GM12878 (cell line): Measurements from ENCODE around the gene CCS. TPM values are rescaled to one million over a fixed set of nuclear protein-coding genes. Genes with fewer than 3 reads are reported as not detected.

Experiments
- ATAC-seq: fragments of 200-7000 bp; cut with Tn5 transposase; 3 replicates; pipeline ENCODE4 v1.9.1; 2020; ENCODE audit warnings: mild to moderate bottlenecking, moderate library complexity
- BruUV-seq: library from RNA; stranded (reverse); fragments of 400-500 nt; replicated peaks from 2 replicates; lab custom pipeline; 2021; lab: Mats Ljungman, UMichigan
- CTCF ChIA-PET: fragments of 300-600 bp; sonication (Branson Sonifier 250); formaldehyde crosslinking; extraction: SDS; loops from one replicate; lab custom pipeline; 2021; ENCODE audit warnings: inconsistent platforms; lab: Yijun Ruan, JAX
- POLR2A ChIA-PET: fragments of 350-600 bp; formaldehyde crosslinking; extraction: SDS; loops from one replicate; lab custom pipeline; 2021; ENCODE audit warnings: inconsistent platforms; lab: Charles Lee
- RAD21 ChIA-PET: fragments of 300-600 bp; sonication (Branson Sonifier 250); formaldehyde crosslinking; loops from one replicate; lab custom pipeline; 2023; ENCODE audit warnings: antibody characterized with exemption; ENCODE audit not compliant: unreplicated experiment; lab: Charles Lee
- SMC1A ChIA-PET: fragments of 300-600 bp; sonication (Branson Sonifier 250); formaldehyde crosslinking; loops from one replicate; lab custom pipeline; 2023; ENCODE audit not compliant: unreplicated experiment, uncharacterized antibody; lab: Charles Lee
- DNase-seq: peaks from one replicate; pipeline ENCODE4 v3.0.0-alpha.2; 2011; ENCODE audit warnings: low read depth, low spot score
- FAIRE-seq: peaks from 3 replicates; lab custom pipeline; 2011; peaks lifted over from hg19 to GRCh38; lab: Jason Lieb, UNC
- H2AFZ ChIP-seq: 2 replicates; pipeline ENCODE4 v1.6.0; 2011; ENCODE audit warnings: low read depth, low read length, control low read depth; ENCODE audit not compliant: control insufficient read depth
- H3K27ac ChIP-seq: 2 replicates; pipeline ENCODE4 v1.5.1; 2011; ENCODE audit warnings: control low read depth; ENCODE audit not compliant: control insufficient read depth, insufficient read depth
- H3K27me3 ChIP-seq, 2 experiments: replicated peaks in 1 of 2; 2 replicates each; pipeline versions ENCODE4 v1.6.0 to v1.6.1; 2011; ENCODE audit warnings: low read length in 1 of 2; ENCODE audit not compliant: control insufficient read depth in 2 of 2, insufficient read depth in 2 of 2
- H3K36me3 ChIP-seq, 2 experiments: 2 replicates each; pipeline ENCODE4 v1.5.1; 2011; ENCODE audit warnings: low read length in 1 of 2; ENCODE audit not compliant: control insufficient read depth in 2 of 2, insufficient read depth in 2 of 2
- H3K4me1 ChIP-seq: 2 replicates; pipeline ENCODE4 v1.6.1; 2011; ENCODE audit warnings: mild to moderate bottlenecking, low read length, moderate library complexity, mixed read lengths; ENCODE audit not compliant: control insufficient read depth, insufficient read depth
- H3K4me2 ChIP-seq: 2 replicates; pipeline ENCODE4 v1.6.0; 2011; ENCODE audit warnings: control low read depth; ENCODE audit not compliant: control insufficient read depth, insufficient read depth
- H3K4me3 ChIP-seq: fragments of 200-600 bp; sonication (generic); 2 replicates; pipeline ENCODE4 v1.5.1; 2016
- H3K79me2 ChIP-seq: 2 replicates; pipeline ENCODE4 v1.6.0; 2011; ENCODE audit warnings: low read length; ENCODE audit not compliant: control insufficient read depth, insufficient read depth
- H3K9ac ChIP-seq: 2 replicates; pipeline ENCODE4 v1.8.0; 2011; ENCODE audit warnings: low read length, control low read depth, mixed read lengths; ENCODE audit not compliant: control insufficient read depth, insufficient read depth
- H3K9me3 ChIP-seq: replicated peaks from 3 replicates; pipeline ENCODE4 v1.5.1; 2011; ENCODE audit warnings: mild to moderate bottlenecking, low read length; ENCODE audit not compliant: control insufficient read depth, insufficient read depth
- H4K20me1 ChIP-seq: 2 replicates; pipeline ENCODE4 v1.6.0; 2011; ENCODE audit not compliant: control insufficient read depth, insufficient read depth
- ASH2L ChIP-seq: fragments of 300-600, 200-600 bp; sonication (generic); IDR thresholded peaks from 2 replicates; pipeline ENCODE4 v1.6.1; 2017; ENCODE audit warnings: low read depth, mild to moderate bottlenecking, borderline replicate concordance
- BRCA1 ChIP-seq: IDR thresholded peaks from 2 replicates; pipeline ENCODE4 v1.6.1; 2011; ENCODE audit warnings: low read depth, low read length, improper control_type of control experiment
- ETV6 ChIP-seq, 2 experiments: fragments of 450-650 bp in 1 of 2; IDR thresholded peaks in 1 of 2; conservative IDR thresholded peaks in 1 of 2; 2 replicates each; pipeline ENCODE4 v1.6.1; 2014; ENCODE audit warnings: antibody characterized with exemption in 1 of 2, borderline replicate concordance in 1 of 2, low read depth in 1 of 2, mild to moderate bottlenecking in 1 of 2, moderate library complexity in 1 of 2
- FOXM1 ChIP-seq: IDR thresholded peaks from 2 replicates; pipeline ENCODE4 v1.6.1; 2012; ENCODE audit warnings: low read depth, mild to moderate bottlenecking, inconsistent platforms, low read length, moderate library complexity
- GATAD2B ChIP-seq: fragments of 450-650 bp; conservative IDR thresholded peaks from 2 replicates; pipeline ENCODE4 v1.6.1; 2017; ENCODE audit warnings: low read depth, mild to moderate bottlenecking, moderate library complexity
- HDAC2 ChIP-seq: fragments of 200-600 bp; sonication (generic); IDR thresholded peaks from 2 replicates; pipeline ENCODE4 v1.6.1; 2017
- KAT2A ChIP-seq: conservative IDR thresholded peaks from 2 replicates; pipeline ENCODE4 v1.6.1; 2011; ENCODE audit warnings: low read depth, low read length; ENCODE audit not compliant: control insufficient read depth
- KDM1A ChIP-seq: fragments of 200-600 bp; sonication (generic); IDR thresholded peaks from 2 replicates; pipeline ENCODE4 v1.6.1; 2016; ENCODE audit warnings: borderline replicate concordance
- MTA2 ChIP-seq: fragments of 450-650 bp; IDR thresholded peaks from 2 replicates; pipeline ENCODE4 v1.6.1; 2016; ENCODE audit warnings: low read depth, mild to moderate bottlenecking, moderate library complexity
- NR2C1 ChIP-seq: fragments of 450-650 bp; IDR thresholded peaks from 2 replicates; pipeline ENCODE4 v1.6.1; 2017; ENCODE audit warnings: antibody characterized with exemption, mild to moderate bottlenecking, moderate library complexity
- NRF1 ChIP-seq: conservative IDR thresholded peaks from 2 replicates; pipeline ENCODE4 v1.6.1; 2011; ENCODE audit warnings: mild to moderate bottlenecking, low read depth, low read length, improper control_type of control experiment
- SKIL ChIP-seq: fragments of 450-650 bp; IDR thresholded peaks from 2 replicates; pipeline ENCODE4 v1.6.1; 2017; ENCODE audit warnings: mild to moderate bottlenecking, low read depth, inconsistent platforms; ENCODE audit not compliant: poor library complexity, severe bottlenecking
- SMC3 ChIP-seq: IDR thresholded peaks from 2 replicates; pipeline ENCODE4 v1.6.1; 2011; ENCODE audit warnings: low read length, improper control_type of control experiment, borderline replicate concordance
- SPI1 ChIP-seq: IDR thresholded peaks from 2 replicates; pipeline ENCODE4 v1.6.1; 2011; ENCODE audit warnings: low read depth, mild to moderate bottlenecking, low read length, moderate library complexity, borderline replicate concordance; ENCODE audit not compliant: insufficient read depth
- STAT3 ChIP-seq: IDR thresholded peaks from 2 replicates; pipeline ENCODE4 v1.6.1; 2011; ENCODE audit warnings: low read depth, low read length, improper control_type of control experiment
- TCF12 ChIP-seq: IDR thresholded peaks from 2 replicates; pipeline ENCODE4 v1.6.1; 2011; ENCODE audit warnings: low read depth, mild to moderate bottlenecking, low read length
- ZNF687 ChIP-seq: fragments of 450-650 bp; IDR thresholded peaks from 2 replicates; pipeline ENCODE4 v1.6.1; 2017; ENCODE audit warnings: mild to moderate bottlenecking, moderate library complexity
- WGBS: methylation state at CpG from one replicate; pipeline ENCODE4 v1.1.6; 2016; ENCODE audit warnings: low lambda C conversion rate; ENCODE audit not compliant: insufficient replicate concordance, insufficient coverage; ENCODE audit errors: missing lambda C conversion rate; 5-methylcytosine and 5-hydroxymethylcytosine counted together
- in situ Hi-C: fragments of 300-500 bp; cut with MboI; formaldehyde crosslinking; loops from 9 replicates; pipeline ENCODE4 v1.14.3; 2018; ENCODE audit warnings: mixed read lengths
- intact Hi-C: fragments of 100-400 bp; cut with micrococcal nuclease; formaldehyde crosslinking; loops from one replicate; pipeline ENCODE4 v1.14.2; 2022; ENCODE audit not compliant: unreplicated experiment
- polyA plus RNA-seq, 11 experiments: library from polyadenylated mRNA; depleted of rRNA in 4 of 11; unstranded in 6 of 11; stranded (reverse) in 5 of 11; fragments of >200 nt; fragmentation: Nextera tagmentation in 4 of 11; fragmentation: Illumina TruSeq in 1 of 11; extraction: Ambion mirVana in 4 of 11; extraction: Trizol in 1 of 11; gene quantifications; 1 replicate in 1 of 11; 2 replicates in 10 of 11; pipeline versions ENCODE4 v1.2.1 to v1.2.3, GENCODE V29; 2011 to 2016; ENCODE audit warnings: inconsistent platforms in 2 of 11, missing spikeins in 2 of 11, low read depth in 1 of 11
- total RNA-seq, 4 experiments: library from RNA; depleted of rRNA in 3 of 4; stranded (reverse); fragments of >200 nt in 3 of 4; fragmentation: Illumina TruSeq in 1 of 4; extraction: Trizol in 1 of 4; gene quantifications; 2 replicates each; pipeline versions ENCODE4 v1.2.1 to v1.2.3, GENCODE V29; 2013 to 2021

Gene CCS
- total and polyA plus RNA-seq, 10 of the 15 experiments (the other 5 are each of a cell fraction or from before 2014, with no cell fraction given), result 1.5 to 44.2 (median 30.6) TPM

GRCh38 chr11:66598993-66599392 is 6.0 kb downstream of the CCS start:
- Histone ChIP-seq H3K4me2 (no peak overlapping the region), H3K4me1 (peaks cover 14% of the 10 kb centered on the region), H3K9ac (no peak overlapping the region), H3K27ac (no peak overlapping the region), H3K9me3 (no peaks in the 10 kb centered on the region), H4K20me1 (no peaks in the 10 kb centered on the region), H3K27me3 (no peaks in the 10 kb centered on the region), H3K36me3 (no peaks in the 10 kb centered on the region; a peak in 1 of 4 replicates), H3K4me3 (no peak overlapping the region), H3K79me2 (peaks cover 13% of the 10 kb centered on the region), H2AFZ (no peak overlapping the region)
- FAIRE-seq (no peak), ATAC-seq (no peak), DNase-seq (no peak)
- POLR2A ChIA-PET, result interaction anchor here (0.6 to 1.2 kb wide), 3 partner anchors 11 to 966 kb away, joined by 3 to 4 read pairs (median 3); partner anchors contain the start of gene PELI3
- in situ Hi-C loops (no loop called here), intact Hi-C loops (no loop called here)
- WGBS, result 96% methylated on average over 6 of the region's 6 CpGs
- SMC1A ChIA-PET, result interaction anchor here (0.9 kb wide), 1 partner anchor 22 kb away, joined by 3 read pairs; no protein-coding TSS in a partner anchor
- no peak for TF ChIP-seq SMC3
- TF ChIP-seq GATAD2B, result no peak
- TF ChIP-seq ASH2L, result no peak
- TF ChIP-seq KAT2A, result no peak
- TF ChIP-seq BRCA1, result no peak
- no peak for TF ChIP-seq KDM1A
- TF ChIP-seq STAT3, result no peak
- TF ChIP-seq NRF1, result no peak
- no peak for TF ChIP-seq MTA2
- TF ChIP-seq TCF12, result no peak
- no peak for TF ChIP-seq NR2C1
- no peak for TF ChIP-seq HDAC2
- TF ChIP-seq ZNF687, result no peak
- TF ChIP-seq SKIL, result no peak
- TF ChIP-seq SPI1, result no peak
- TF ChIP-seq FOXM1, result no peak
- no peak for TF ChIP-seq ETV6 (conservative IDR thresholded peaks at IDR 0.05 in 1 of 2, IDR thresholded peaks at IDR 0.05 in 1 of 2; ENCODE audit: borderline replicate concordance in 1 of 2, low read depth in 1 of 2)
- RAD21 ChIA-PET, result no interaction called here
- CTCF ChIA-PET, result interaction anchor here (1.1 kb wide), 1 partner anchor 14 kb away, joined by 3 read pairs; no protein-coding TSS in a partner anchor
- BruUV-seq, result no TSS peak
